ENCODE results near the gene RAB6B. TPM values are rescaled to one million over a fixed set of nuclear protein-coding genes. Genes with fewer than 3 reads are reported as not detected.

RAB6B gene
- polyA plus RNA-seq, 1 experiment, result 3.0 TPM

- Histone ChIP-seq H3K27me3 (ENCODE audit: control insufficient read depth, insufficient read depth, low read length) (peaks cover 22% of the 10 kb centered on the region), H3K36me3 (ENCODE audit: control insufficient read depth, insufficient read depth, low read length) (no peaks in the 10 kb centered on the region), H3K4me3 (ENCODE audit: low read depth, low read length) (no peak overlapping the region)
- DNase-seq (ENCODE audit: low read depth), result no peak
- POLR2A ChIA-PET, result no interaction called here
- no peak for TF ChIP-seq CTCF (IDR thresholded peaks at IDR 0.05; ENCODE audit: insufficient read depth, low read depth, low read length)
- CTCF ChIA-PET, result interaction anchor here (1.0 kb wide), 1 partner anchor 11 kb away, joined by 4 read pairs; no protein-coding TSS in a partner anchor
Observed at GRCh38 chr3:133890972-133891644, 4.6 kb downstream of the RAB6B start.

- peaks cover 22% of the 10 kb centered on the region for H3K27me3 ChIP-seq (ENCODE audit: control insufficient read depth, insufficient read depth, low read length)
- CTCF ChIA-PET, result interaction anchor here (0.6 kb wide), 1 partner anchor 107 kb away, joined by 4 read pairs; no protein-coding TSS in a partner anchor
- DNase-seq (ENCODE audit: low read depth), result no peak
- no peak for TF ChIP-seq CTCF (IDR thresholded peaks at IDR 0.05; ENCODE audit: insufficient read depth, low read depth, low read length)
- H3K4me3 ChIP-seq (ENCODE audit: low read depth, low read length), result no peak overlapping the region
- H3K36me3 ChIP-seq (ENCODE audit: control insufficient read depth, insufficient read depth, low read length), result no peaks in the 10 kb centered on the region
- POLR2A ChIA-PET, result no interaction called here
Observed at GRCh38 chr3:133890037-133890436, 5.6 kb downstream of the RAB6B start.

GRCh38 chr3:133888726-133889340 is 6.8 kb downstream of the RAB6B start:
- Histone ChIP-seq H3K4me3 (ENCODE audit: low read depth, low read length) (no peak overlapping the region), H3K36me3 (ENCODE audit: control insufficient read depth, insufficient read depth, low read length) (no peaks in the 10 kb centered on the region), H3K27me3 (ENCODE audit: control insufficient read depth, insufficient read depth, low read length) (peaks cover 14% of the 10 kb centered on the region)
- CTCF ChIA-PET, result no interaction called here
- DNase-seq (ENCODE audit: low read depth), result no peak
- POLR2A ChIA-PET, result no interaction called here
- TF ChIP-seq CTCF (IDR thresholded peaks at IDR 0.05; ENCODE audit: insufficient read depth, low read depth, low read length), result no peak

GRCh38 chr3:133887803-133888703 is 7.6 kb downstream of the RAB6B start:
- CTCF ChIA-PET, result no interaction called here
- Histone ChIP-seq H3K27me3 (ENCODE audit: control insufficient read depth, insufficient read depth, low read length) (peaks cover 18% of the 10 kb centered on the region), H3K36me3 (ENCODE audit: control insufficient read depth, insufficient read depth, low read length) (no peaks in the 10 kb centered on the region), H3K4me3 (ENCODE audit: low read depth, low read length) (no peak overlapping the region)
- no peak for DNase-seq (ENCODE audit: low read depth)
- TF ChIP-seq CTCF (IDR thresholded peaks at IDR 0.05; ENCODE audit: insufficient read depth, low read depth, low read length), result no peak
- POLR2A ChIA-PET, result no interaction called here
